Stimulated activated CD8-positive, alpha-beta memory T cell treated with anti-CD3 and anti-CD28 coated beads, Interleukin-4, amount 100 ng/mL, for 48 hours (primary cell): ENCODE data around the gene S100Z.
"Not testable (repeated sequence)": the region's sequence is repeated elsewhere in the genome, so short reads cannot be mapped to it uniquely, and the experiment has no call there.

Source experiments
- DNase-seq: peaks from one replicate; pipeline ENCODE4 v3.0.0-alpha.2; 2020

The S100Z gene

DNA sequence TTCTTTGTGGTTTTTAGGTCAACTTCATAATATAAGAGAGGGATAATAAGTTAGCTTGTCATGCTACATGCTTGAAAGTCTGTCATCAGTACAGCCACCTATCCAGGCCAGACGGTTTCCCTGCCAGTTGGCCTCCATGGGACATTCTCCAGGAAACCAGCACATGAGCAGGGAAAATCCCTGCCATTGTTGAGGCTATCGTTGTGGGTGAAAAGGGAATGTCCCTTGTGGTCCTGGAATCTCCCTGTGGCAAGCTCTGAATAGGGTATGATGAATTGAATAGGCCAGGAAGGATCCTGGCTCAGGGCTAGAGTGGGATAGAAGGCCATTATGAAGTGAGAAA, 18.7 kb upstream of the S100Z start:
- DNase-seq: no peak

DNA sequence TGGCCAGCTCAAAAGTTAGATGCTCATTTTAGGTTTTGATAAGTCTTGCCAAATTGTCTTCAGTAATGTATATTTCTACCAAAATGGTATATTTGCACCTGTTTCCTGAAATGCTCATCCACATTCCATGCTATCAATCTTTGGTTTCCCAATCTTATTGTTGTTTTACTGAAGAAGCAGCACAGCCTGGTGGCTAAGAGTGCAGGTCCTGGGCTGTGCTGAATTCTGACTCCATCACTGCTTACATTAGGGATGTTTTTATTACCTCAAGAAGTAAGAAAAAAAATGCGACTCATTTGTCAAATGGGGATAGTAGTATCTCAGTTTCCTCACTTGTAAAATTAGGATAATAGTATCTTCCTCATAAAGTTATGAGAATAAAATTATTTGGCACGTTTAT, 13.6 kb upstream of the S100Z start:
- no peak for DNase-seq

DNA sequence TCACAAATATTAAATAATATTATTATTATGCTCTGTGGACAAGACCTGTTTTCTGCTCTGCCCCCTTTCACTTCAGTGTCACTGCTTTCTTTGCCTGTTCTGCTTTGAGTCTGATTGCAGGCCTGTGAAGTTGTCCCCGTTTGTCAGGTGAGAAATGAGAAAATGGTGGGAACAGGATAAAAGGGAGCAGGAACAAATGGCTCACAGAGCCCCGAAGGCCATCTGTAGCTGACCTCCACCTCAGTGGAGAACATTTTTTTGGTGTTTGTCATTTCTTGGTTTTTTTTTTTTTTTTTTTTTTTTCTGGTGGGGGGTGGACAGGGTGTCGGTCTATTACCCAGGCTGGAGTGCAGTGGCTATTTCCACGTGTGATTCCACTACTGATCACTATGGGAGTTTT, 13.2 kb upstream of the S100Z start:
- no peak for DNase-seq

DNA sequence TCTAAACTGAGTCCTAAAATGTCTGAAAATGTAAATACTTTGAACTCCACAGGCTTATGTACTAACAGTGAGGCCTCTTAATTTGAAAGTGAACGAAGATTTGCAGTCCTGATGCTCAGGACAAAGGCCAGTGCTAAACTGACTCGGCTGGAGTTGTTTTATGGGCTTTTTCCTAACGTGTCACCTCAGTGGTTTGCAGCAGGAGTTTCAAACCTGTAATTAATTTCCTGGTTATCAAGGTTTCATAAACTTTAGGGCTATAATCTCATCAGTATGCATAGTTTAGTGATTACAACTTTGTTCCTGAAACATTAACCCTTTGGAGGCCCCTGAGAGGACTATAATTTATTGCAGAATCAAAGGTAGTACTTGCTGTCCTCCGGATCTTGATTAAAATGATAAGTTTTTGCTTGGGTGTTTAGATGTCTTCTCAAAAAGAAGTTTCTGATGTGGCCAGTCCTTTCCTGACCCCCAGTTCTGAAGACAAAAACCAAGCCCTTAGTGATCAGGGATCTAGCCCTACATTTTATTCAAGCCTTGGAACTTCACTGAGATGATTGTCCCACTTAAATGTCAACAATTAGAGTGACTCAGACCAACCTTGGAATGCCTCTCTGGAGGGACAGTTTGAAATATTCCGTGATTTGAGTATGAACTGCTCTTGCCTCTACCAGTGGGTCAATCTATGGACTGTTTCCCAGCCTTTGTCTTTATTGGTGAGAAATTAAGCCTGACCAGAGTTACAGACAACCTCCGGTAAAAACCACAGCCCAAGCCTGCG, 11.1 kb upstream of the S100Z start:
- no peak for DNase-seq

DNA sequence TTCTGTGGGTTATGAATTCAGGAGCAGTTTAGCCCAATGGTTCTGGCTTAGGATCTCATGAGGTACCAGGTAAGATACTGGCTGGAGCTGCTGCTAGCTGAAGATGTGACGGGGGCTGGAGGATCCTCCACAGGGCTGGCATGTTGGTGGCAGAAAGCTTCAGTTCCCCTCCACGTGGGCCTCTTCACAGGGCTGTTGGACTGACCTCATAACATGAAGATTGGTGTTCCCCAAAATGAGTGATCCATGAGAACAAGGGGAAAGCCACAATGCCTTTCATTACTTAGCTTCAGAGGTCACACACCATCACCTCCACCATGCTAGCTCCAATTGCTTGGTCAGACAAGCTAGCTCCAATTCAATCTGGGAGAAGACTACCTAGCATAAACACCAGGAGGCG, 8.5 kb upstream of the S100Z start:
- DNase-seq: no peak

DNA sequence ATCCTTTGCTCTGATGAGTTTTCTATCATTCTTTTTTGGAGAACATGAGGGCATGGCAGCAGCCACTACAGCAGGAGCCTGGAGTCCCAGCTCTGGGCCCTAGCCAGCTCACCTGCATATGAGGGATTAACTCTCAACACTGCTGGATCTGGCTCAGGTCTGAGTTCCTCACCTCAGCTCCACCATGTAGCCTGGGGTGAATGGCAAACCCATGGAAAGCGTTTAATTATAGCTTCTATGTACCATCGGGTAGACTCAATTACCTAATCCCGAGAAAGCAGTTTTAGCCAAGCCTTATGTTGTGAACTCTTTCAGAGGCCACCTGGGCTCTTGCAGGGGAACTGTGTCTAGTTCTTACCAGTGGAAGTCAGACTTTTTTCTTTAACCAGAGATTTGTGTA, 3.9 kb upstream of the S100Z start:
- no peak for DNase-seq

DNA sequence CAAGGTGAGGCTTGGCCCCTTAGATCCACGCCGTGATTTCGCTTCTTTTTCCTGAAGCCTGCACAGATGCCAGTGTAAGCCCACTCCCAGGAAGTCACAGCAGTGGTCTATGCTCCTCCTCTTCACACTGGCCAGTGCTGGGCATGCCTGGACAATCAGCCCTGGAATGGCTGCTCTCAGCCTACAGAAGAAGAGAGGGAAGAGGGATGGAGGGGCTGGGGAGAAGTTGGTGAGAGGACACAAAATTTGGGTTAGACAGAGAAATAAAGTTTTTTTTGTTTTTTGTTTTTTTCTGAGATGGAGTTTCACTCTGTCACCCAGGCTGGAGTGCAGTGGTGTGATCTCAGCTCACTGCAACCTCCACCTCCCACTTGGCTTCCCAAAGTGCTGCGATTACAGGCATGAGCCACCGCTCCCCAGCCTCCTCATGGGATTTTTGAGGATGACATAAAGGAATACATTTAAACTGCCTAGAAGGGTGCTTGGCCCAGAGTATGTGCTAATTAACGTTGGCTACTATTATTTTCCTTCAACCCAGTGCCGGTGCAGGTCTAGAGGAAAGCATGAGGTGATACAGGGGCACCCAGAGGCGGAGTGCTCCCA, 830 bp downstream of the S100Z start:
- DNase-seq: no peak

DNA sequence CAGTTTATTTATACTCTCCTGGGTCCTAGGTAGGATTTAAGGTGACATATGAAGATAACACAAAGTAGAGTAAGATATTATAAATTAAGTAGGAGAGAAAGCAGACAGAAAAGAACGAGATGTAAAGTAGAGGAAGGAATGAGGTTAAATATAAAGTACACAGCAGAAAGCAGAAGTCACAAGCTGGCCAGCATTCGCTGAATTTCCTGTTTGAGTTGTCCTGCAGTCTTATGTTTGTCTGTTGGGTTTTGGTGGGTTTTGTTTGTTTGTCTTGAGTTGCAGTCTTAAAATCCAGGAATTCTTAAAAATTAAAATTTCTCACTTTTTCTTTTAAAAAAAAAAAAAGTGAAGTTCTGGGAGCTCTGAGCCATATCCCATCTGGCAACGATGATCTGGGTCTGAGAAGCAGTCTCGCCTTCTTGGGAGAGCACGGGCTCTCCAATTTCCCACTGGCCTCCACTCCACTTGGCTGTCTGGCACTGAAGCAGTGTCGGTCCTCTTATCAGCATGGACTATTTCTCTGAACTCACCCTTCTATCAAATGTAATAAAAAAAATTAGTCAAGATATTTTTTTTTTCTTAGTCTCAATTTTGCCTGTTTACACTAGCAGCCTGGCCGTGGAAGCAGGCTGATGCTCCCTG, 2.0 kb downstream of the S100Z start:
- no peak for DNase-seq

DNA sequence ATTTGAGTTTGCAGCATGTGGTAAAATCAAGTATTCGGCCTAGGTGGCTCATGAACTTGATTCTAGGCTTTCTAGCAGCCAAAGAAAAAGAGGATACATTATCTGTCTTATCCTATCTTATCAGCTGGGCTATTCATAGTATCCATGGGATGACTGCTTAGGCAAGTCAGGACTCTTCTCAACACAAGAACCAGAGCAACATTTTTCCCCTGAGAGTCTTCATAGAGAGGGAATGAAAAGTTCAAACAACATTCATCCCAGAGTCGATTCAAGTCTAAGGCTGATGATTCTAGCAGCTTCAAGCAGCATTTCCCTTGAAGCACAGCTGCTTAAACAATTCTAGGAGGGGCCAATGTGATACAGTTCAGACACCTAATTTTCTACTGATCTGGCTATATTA, 3.0 kb downstream of the S100Z start:
- no peak for DNase-seq

DNA sequence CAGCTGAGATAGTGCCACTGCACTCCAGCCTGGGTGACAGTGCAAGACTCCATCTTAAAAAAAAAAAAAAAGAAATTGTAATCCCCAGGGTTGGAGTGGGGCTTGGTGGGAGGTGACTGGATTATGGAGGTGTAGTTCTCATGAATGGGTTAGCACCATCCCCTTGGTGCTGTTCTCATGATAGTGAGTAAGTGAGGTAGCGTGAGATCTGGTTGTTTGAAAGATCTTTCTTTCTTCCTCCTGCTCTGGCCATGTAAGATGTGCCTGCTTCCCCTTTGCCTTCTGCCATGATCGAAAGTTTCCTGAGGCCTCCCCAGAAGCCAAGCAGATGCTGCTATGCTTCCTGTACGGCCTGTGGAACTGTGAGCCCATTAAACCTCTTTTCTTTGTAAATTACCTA, 3.9 kb downstream of the S100Z start:
- not testable (repeated sequence) for DNase-seq

DNA sequence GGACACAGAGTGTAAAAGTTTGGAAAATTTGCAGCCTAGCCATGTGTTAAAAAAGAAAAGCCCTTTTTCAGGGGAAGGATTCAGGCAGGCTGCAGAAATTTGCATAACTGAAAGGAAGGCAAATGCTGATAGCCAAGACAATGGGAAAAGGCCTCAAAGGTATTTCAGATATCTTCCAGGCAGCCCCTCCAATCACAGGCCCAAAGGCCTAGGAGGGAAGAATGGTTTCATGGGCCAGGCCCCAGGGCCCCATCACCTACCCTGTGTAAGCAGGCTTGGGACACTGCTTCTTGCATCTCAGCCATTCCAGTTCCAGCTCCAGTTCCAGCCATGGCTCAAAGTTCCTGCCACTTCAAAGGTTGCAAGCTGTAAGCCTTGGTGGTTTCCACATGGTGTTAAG, 4.8 kb downstream of the S100Z start:
- DNase-seq: no peak

DNA sequence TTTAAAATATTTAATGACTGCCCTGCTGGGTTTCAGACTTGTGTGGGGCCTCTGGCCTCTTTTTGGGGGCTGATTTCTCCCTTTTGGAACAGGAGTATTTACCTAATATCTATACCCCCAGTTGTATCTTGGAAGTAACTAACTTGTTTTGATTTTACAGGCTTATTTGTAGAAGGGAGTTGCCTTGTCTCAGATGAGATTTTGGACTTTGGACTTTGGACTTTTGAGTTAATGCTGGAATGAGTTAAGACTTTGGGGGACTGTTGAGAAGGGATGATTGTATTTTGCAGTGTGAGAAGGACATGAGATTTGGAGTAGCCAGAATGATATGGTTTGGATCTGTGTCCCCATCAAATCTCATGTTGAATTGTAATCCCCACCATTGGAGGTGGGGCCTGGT, 5.7 kb downstream of the S100Z start:
- not testable (repeated sequence) for DNase-seq

DNA sequence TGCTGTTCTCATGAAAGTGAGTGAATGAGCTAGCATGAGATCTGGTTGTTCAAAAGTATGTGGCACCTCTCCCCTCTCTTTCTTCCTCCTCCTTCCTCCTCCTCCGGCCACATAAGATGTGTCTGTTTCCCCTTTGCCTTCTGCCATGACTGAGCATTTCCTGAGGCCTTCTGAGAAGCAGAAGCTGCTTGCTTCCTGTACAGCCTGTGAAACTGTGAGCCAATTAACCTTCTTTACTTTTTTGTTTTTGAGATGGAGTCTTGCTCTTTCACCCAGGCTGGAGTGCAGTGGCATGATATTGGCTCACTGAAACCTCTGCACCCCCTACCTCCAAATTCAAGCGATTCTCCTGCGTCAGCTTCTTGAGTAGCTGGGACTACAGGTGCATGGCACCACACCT, 6.1 kb downstream of the S100Z start:
- DNase-seq: peak; percentile 28

DNA sequence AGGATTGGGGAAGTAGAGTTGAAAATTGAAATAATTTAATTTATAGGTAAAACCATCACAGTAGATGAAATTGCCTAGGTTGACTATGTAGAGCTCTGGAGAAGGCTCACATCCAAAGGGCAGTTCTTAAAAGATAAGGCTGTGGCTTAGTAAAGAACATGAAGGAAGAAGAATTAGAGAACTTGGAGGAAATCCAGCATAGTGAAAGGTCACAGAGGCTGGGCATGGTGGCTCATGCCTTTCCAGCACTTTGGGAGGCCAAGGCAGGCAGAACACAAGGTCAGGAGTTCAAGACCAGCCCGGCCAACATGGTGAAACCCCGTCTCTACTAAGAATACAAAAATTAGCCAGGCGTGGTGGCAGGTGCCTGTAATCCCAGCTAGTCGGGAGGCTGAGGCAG, 7.0 kb downstream of the S100Z start:
- not testable (repeated sequence) for DNase-seq

DNA sequence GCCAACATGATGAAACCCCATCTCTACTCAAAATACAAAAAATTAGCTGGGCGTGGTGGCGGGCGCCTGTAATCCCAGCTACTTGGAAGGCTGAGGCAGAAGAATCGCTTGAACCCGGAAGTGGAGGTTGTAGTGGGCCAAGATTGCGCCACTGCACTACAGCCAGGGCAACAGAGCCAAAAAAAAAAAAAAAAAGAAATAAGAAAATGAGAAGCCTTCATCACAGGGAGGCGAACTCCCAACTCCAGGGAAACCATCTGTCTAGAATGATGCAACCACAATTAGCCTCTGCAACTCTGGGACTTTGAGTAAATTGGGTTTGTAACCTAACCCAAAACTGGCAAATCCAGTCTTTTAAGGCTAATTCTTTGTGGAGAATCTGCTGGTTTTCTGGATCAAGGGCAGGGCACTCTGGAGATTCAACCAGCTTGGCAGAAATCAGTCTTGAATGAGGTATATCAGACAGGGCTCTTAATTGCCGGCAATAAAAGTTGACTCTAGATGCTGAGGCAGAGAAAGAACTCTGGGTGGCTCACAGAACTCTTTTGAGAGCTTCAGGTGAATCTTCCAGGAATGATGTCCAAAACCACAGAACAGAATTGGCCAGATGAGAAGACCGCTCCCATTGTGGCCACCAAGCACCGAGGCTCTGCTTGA, 9.9 kb downstream of the S100Z start:
- DNase-seq: no peak

DNA sequence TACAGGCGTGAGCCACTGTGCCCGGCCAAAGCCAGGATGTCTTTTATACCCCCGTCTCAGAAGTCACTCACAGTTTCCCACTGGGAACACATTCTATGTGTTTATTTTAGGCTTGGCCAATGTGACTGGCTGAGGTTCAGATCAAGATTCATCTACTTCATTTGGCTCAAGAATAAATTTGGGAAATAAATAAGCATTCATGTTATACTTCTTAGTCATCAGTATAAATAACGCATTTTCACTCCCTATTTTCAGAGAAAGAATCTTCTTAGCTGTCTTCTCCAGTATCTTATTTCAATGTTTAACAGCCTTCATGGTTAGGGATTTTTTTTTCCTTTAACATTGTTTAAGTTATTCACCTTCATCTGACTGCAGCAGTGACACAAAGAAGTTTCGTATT, 11.8 kb downstream of the S100Z start:
- no peak for DNase-seq

DNA sequence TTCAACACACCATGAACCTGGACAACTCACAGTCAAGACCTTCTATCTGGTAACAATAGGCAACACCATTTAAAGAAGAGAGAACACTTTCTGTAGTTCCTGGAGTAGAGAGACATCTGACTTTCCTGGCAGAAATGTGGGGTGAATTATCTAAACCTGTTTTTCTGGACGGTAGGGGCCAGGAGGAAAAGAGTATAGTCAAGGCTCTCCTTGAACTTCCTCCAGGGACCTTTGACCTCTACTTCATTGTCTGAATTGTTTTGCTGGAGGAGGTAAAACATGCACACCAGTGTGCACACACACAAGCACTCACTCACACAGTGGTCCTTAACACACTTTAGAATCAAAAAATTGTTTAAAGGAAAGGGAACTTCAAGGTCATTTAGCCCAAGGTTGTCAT, 13.2 kb downstream of the S100Z start:
- DNase-seq: no peak

DNA sequence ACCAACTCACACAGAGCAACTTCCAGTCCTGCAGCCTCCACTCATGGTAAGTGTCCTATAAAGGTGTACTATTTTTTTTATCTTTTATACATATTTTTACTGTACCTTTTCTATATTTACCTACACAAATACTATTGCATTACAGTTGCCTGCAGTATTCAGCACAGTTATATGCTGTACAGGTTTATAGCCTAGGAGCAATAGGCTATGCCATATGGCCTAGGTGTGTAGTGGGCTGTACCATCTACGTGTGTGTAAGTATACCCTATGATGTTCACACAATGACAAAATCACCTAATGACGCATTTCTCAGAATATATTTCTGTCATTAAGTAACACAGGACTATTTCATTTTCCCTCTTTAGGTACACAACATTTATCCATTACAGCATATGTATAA, 16.7 kb downstream of the S100Z start:
- DNase-seq: no peak

DNA sequence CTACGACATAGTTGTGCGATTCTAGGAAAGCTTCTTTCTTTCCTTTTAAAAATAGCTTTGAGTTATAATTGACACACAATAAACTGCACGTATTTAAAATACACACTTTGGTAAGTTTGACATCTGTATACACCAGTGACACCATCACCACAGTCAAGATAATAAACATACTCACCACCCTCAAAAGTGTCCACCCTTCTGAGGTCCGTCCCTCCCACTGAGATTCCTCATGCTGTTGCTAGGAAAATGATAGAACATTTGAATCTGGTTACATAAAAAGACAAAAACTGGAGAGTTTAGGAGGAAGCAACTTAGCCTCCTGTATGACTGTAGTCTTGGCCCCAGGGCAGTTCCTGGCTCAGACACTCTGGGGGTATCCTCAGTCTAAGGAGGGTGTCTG, 17.2 kb downstream of the S100Z start:
- DNase-seq: no peak

DNA sequence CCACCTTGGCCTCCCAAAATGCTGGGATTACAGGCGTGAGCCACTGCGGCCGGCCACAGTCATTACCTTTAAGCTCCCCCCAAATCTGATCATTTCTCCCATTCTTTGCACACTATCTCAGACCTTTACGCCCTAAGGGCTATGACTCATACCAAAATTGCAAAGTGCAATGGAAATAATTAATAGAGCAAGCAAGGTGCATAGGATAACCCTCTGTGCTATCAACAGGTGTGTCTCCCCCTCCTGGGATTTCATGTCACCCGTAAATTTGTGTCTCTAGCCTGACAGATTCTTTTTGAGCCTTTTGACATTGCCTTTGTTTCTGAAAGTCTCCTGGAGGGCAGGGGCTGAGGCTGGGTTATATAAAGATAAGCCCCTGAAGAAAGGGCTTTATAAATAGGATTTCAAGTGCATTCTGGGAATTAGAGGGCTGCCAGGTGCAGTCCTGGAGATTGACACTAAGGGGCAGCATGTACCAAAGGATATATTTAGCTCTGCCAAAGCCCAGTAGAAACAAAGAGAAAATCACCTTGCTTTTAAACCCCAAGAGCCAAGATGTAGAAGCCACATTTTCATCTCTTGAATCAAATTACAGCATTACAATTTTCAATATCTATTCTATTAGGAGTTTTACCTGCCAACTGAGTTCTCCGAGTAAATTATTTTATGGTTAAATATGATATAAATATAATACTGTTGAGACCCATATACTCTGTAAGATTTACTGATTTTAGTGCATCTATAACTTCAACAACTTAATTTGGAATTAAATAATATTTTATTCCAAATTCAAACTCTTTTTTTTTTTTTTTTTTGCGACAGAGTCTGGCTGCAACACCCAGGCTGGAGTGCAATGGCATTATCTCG, 18.2 kb downstream of the S100Z start:
- DNase-seq: peak; percentile 78

DNA sequence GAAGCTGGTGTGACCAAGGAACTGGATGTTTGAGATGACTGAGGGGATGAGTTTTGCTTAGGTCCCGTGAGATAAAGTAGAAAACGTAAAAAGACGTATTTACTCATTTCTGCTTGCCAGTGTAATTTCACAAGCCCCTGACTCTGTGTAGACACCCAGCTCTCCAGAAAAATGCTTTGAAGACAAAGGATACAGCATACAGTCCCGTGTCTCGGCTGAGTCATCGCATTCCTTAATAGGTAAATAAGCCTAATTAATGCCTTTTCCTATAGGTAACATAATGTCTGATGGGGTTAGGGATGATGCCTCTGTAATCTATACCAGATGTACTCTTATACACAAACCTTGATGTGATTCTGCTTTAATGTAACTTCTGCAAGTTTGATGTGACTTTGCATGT, 20.2 kb downstream of the S100Z start:
- DNase-seq: no peak

DNA sequence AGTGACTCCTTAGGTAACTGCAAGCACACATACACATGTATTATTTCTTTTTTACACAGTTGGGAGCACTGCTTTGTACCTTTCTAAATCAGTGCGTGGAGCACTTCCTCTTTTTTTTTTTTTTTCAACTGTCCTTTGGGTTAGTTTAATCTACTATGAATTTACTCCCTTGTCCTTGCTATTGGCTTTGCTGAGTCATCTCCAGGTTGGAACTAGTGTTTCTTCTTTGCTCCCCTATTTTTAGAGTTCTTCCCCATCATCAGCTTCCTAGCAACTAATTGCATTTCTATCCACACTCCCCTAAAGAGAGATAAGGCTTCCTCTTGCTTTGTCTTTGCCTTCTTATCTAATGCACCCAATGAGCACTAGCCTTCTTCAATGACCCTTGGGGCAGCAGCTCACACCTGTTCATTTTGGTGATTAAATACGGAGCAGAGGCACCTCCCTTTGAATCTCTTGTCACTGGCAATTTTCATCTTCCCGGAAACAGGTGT, 24.3 kb downstream of the S100Z start:
- no peak for DNase-seq

DNA sequence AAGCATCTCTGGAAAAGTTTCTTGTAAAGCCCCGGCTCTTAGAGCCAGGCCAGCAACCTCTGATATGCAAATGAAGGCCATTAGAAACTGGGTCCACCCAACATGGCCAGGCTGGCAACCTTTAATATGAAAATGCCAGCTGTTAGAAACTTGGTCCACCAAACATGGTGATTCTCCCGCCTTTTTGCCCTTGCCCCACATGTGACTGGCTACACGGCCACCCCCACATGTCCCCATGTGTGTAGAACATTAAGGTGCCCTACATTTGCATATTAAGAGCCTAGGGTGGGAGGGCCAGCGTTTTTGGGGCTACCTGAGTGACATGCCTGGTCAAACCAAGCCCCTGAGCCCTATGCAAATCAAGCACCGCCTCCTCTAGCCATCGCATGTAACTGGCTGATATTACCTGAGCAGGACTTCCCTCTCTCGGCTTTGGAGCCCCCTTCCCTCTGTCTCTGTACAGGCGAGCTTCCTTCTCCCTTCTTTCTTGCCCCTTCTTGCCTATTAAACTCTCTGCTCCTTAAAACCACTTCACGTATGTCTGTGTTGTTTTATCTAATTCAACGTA, 39.0 kb downstream of the S100Z start:
- DNase-seq: no peak
